Activated naive CD4-positive, alpha-beta T cell treated with anti-CD3 and anti-CD28 coated beads for 36 hours (primary cell): ENCODE data around the gene GIT2. TPM values are rescaled to one million over a fixed set of nuclear protein-coding genes. Genes with fewer than 3 reads are reported as not detected.

ENCODE experiments used
- CTCF ChIA-PET: fragments of 350-600 bp; sonication (Branson Sonifier 250); formaldehyde crosslinking; loops from one replicate; lab custom pipeline; 2021; ENCODE audit warnings: antibody characterized with exemption; lab: Charles Lee
- DNase-seq: peaks from one replicate; pipeline ENCODE4 v3.0.0-alpha.2; 2020
- H3K27ac Mint-ChIP-seq: one replicate; pipeline ENCODE4 v1.8.0; 2021; ENCODE audit warnings: mild to moderate bottlenecking, mixed read lengths
- H3K27me3 Mint-ChIP-seq: one replicate; pipeline ENCODE4 v1.8.0; 2021; ENCODE audit warnings: low read depth, mixed read lengths
- H3K36me3 Mint-ChIP-seq: one replicate; pipeline ENCODE4 v1.8.0; 2021; ENCODE audit warnings: low read depth, mixed read lengths
- H3K4me1 Mint-ChIP-seq: one replicate; pipeline ENCODE4 v1.8.0; 2021; ENCODE audit warnings: low read depth, mixed read lengths
- H3K4me3 Mint-ChIP-seq: one replicate; pipeline ENCODE4 v1.8.0; 2021; ENCODE audit warnings: mild to moderate bottlenecking, moderate library complexity, mixed read lengths
- H3K9me3 Mint-ChIP-seq: one replicate; pipeline ENCODE4 v1.8.0; 2021; ENCODE audit warnings: mixed read lengths
- intact Hi-C: fragments of 100-400 bp; cut with micrococcal nuclease; formaldehyde crosslinking; loops from one replicate; pipeline ENCODE4 v1.15.1; 2023
- total RNA-seq, 2 experiments: library from RNA; stranded (reverse); gene quantifications; one replicate each; pipeline ENCODE4 v1.2.3, GENCODE V29; 2021

GIT2 gene
- total RNA-seq, 2 experiments from 2014 or later: 40.2 to 41.6 TPM

DNA sequence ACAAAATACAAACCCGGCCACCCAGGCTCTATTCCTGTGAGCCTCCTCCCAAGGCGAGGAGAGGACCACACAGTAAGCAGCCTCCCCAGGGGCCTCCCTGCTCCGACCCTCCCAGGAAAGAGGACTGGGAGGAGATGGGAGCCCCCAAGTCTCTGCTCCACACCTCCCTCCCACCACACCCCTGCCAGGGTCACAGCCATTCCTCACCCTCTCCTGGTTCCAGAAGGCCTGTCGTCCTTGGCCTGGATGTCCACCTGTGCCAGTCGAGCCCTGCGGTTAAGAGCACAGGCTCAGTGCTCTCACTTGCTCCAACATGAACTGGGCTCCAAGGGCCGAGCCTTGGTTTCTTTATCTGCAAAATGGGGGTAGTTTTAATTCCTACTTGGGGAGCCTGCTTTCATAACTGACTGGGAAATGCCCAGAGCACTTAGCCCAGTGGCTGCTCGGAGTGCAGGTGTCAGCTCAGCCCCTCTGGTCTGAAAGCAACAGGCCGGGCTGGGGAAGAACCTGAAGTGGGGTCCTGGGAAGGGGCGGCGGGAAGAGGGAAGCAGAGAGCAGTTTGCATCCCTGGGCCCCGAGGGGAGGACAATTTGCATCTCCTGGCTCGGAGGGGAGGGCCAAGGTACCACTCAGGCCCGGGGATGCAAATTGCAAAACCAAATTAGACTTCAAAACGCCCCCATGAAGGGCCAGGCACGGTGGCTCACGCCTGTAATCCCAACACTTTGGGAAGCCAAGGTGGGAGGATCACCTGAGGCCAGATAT, 72.5 kb downstream of the GIT2 start:
- H3K27ac Mint-ChIP-seq: no peak overlapping the region
- H3K27me3 Mint-ChIP-seq: no peaks in the 10 kb centered on the region
- no peak for DNase-seq
- H3K4me1 Mint-ChIP-seq: no peaks in the 10 kb centered on the region
- peaks cover 18% of the 10 kb centered on the region for H3K36me3 Mint-ChIP-seq
- intact Hi-C loops: no loop called here
- no peaks in the 10 kb centered on the region for H3K9me3 Mint-ChIP-seq
- H3K4me3 Mint-ChIP-seq: no peak overlapping the region
- CTCF ChIA-PET: no interaction called here

DNA sequence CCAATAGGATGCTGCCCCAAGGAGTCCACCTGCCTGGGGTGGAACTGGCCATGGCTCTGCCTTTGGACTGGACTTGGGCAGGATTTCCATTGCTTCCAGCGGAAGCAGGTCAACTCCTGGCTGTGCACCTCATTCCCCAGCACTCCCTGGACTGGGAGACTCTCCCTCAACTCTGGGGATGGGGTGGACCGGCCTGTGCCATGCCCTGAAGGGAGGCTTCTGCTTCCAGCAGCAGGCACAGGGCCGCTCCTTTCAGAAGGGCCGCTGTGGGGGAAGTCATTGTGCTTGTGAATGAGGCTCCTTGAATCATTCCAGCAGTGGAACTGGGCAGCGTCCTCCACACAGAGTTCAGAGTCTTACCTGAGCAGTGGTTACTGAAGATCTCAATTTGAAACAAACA, 73.1 kb downstream of the GIT2 start:
- H3K27me3 Mint-ChIP-seq: no peaks in the 10 kb centered on the region
- H3K9me3 Mint-ChIP-seq: no peaks in the 10 kb centered on the region
- DNase-seq: no peak
- H3K4me1 Mint-ChIP-seq: no peaks in the 10 kb centered on the region
- CTCF ChIA-PET: no interaction called here
- peaks cover 18% of the 10 kb centered on the region for H3K36me3 Mint-ChIP-seq
- H3K27ac Mint-ChIP-seq: no peak overlapping the region
- no peak overlapping the region for H3K4me3 Mint-ChIP-seq
- intact Hi-C loops: no loop called here

DNA sequence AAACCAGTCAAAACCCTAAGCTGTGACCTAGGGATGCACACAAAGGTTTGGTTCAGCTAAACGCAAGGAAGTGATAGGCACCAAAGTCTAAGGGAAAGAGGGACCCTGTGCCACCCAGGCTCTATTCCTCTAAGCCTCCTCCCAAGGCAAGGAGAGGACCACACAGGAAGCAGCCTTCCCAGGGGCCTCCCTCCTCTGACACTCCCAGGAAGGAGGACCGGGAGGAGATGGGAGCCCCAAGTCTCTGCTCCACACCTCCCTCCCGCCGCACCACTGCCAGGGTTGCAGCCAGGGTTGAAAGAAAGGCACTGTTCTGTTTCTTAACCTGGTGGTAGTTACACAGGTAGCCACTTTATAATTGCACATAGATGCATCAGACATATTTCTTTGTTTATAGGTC, 74.2 kb downstream of the GIT2 start:
- CTCF ChIA-PET: interaction anchor here (0.6 kb wide), 2 partner anchors 73 to 403 kb away, joined by 3 read pairs; no protein-coding TSS in a partner anchor
- no peak overlapping the region for H3K4me3 Mint-ChIP-seq
- H3K9me3 Mint-ChIP-seq: no peaks in the 10 kb centered on the region
- intact Hi-C loops: no loop called here
- no peaks in the 10 kb centered on the region for H3K4me1 Mint-ChIP-seq
- peaks cover 19% of the 10 kb centered on the region for H3K36me3 Mint-ChIP-seq
- H3K27me3 Mint-ChIP-seq: no peaks in the 10 kb centered on the region
- no peak for DNase-seq
- H3K27ac Mint-ChIP-seq: no peak overlapping the region

DNA sequence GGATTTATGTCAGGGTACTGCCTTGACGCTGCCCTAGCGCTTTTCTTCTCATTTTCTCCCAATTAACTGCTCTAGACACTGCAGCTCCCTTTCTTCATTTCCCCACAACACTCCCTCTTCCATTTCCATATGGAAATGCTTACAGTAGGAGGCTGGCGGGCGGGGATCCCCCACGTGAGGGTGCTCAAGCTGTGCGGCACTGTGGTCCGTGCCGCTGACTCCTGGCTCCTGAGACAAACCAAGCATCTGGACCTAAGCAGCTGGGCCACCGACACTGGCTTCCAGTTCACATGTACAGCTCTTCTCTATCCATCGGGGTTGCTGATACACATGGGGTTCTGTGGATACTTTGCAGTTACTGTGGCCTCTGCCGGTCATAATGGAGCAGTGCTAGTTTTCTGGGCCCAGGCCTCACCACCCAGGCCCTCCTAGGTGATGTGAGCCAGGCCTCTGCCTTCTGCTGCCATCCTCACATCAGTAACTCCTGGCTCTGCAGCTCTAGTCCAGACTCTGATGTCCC, 75.8 kb downstream of the GIT2 start:
- DNase-seq: no peak
- intact Hi-C loops: no loop called here
- Mint-ChIP-seq H3K36me3 (peaks cover 20% of the 10 kb centered on the region), H3K9me3 (no peaks in the 10 kb centered on the region), H3K4me3 (no peak overlapping the region), H3K27me3 (no peaks in the 10 kb centered on the region), H3K4me1 (no peaks in the 10 kb centered on the region), H3K27ac (no peak overlapping the region)
- CTCF ChIA-PET: no interaction called here

DNA sequence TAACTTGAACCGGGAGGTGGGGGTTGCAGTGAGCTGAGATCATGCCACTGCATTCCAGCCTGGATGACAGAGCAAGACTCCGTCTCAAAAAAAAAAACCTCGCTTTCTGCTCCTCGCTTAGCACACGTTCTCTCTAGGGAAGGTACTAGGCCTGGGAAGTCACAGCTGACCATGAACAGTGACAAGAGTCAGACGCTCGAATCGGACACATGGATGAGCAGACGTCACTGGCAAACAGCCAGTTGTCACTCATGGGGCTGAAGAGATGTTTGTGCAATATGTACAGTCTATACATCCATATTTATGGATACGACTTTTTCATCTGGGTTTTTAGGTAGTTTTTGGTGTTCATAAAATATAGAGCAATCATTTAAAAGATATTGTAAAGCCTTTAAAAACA, 76.7 kb downstream of the GIT2 start:
- intact Hi-C loops: no loop called here
- Mint-ChIP-seq H3K27me3 (no peaks in the 10 kb centered on the region), H3K4me1 (no peaks in the 10 kb centered on the region), H3K9me3 (no peaks in the 10 kb centered on the region), H3K27ac (no peak overlapping the region), H3K36me3 (peaks cover 27% of the 10 kb centered on the region), H3K4me3 (no peak overlapping the region)
- CTCF ChIA-PET: no interaction called here
- no peak for DNase-seq

DNA sequence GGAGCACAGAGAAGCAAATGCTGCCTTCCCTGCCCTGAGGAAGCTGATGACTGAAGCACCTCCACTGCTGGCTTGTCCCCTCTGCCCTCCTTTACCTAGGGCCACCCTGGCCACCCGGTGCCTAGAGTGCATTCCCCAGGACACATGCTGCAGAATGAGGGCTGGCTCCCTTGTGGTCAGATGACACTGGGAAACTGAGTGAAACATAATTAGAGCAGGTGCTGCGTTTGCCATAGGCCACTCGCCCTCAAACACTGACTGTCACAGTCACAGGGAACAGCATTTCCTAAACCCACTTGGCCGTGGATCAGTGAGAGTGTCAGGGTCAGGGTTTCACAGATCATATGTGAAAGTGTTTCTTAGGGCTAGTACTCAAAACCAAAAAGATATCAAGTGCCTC, 80.1 kb downstream of the GIT2 start:
- H3K27ac Mint-ChIP-seq: no peak overlapping the region

DNA sequence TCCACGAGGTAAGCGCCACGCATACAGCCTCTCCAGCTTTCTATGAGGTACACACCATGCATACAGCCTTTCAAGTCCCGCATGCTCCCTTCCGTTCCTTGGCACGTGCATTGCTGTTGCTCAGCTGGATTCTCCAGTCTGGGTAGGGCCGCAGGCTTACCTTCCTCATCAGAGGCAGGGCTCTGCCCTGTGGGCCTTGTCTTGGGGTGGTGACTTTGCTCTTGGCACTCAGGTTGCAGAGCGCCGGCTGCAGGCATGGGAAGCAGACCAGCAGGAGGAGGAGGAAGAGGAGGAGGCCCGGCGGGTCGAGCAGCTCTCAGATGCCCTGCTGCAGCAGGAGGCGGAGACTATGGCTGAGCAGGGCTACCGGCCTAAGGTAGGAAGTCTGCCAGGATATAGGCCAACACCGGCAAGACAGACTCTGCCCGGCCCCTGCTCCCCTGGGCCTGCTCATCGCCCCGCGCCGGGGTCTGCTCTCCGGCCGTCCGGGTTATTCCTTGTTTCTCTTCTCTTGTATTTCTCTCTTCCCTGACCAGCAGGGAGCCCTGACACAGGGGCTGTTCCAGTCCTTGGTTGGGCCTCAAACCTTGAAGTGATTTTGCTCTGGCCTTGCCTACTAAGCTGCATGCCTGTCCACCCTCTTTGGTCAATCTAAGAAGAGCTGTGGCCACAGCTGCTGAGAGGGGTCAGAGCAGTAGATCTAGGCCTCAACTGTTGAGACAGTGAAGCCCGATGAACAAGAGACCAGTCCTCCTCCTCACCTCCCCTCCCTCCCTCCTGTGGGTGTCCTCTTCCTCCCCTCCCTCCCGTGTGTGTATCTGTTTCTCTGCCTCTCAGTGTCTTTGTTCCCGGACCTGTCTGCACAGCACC, 80.8 kb downstream of the GIT2 start:
- Mint-ChIP-seq H3K4me3 (no peak overlapping the region), H3K27me3 (no peaks in the 10 kb centered on the region), H3K27ac (no peak overlapping the region), H3K9me3 (no peaks in the 10 kb centered on the region), H3K4me1 (no peaks in the 10 kb centered on the region), H3K36me3 (peaks cover 28% of the 10 kb centered on the region)
- CTCF ChIA-PET: interaction anchor here (0.5 to 1.4 kb wide), 3 partner anchors 13 to 570 kb away, joined by 3 to 5 read pairs (median 3); no protein-coding TSS in a partner anchor
- intact Hi-C loops: no loop called here
- DNase-seq: no peak

More for the DNA sequence above, 80.1 kb downstream of the GIT2 start:
- no peak for DNase-seq
- Mint-ChIP-seq H3K36me3 (peaks cover 30% of the 10 kb centered on the region), H3K9me3 (no peaks in the 10 kb centered on the region), H3K4me3 (no peak overlapping the region), H3K4me1 (no peaks in the 10 kb centered on the region), H3K27me3 (no peaks in the 10 kb centered on the region)
- intact Hi-C loops: no loop called here
- CTCF ChIA-PET: interaction anchor here (0.6 to 1.4 kb wide), 2 partner anchors 12 to 571 kb away, joined by 3 to 5 read pairs; no protein-coding TSS in a partner anchor

DNA sequence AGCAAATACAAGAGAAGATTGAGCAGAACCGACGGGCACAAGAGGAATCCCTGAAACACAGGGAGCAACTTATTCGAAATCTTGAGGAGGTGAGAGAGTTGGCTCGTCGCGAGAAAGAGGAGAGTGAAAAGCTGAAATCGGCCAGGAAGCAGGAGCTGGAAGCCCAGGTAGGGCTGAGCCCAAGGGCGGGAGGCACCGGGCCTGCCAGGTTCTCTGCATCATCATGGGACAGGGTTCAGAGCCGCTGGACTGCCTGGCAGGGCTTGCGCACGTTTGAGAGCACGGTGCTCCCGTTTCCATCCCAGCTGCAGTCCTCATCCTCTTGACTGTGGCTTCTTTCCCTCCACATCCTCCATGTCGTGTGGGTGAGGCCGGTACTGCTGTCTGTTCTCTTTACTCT, 81.7 kb downstream of the GIT2 start:
- H3K27ac Mint-ChIP-seq: no peak overlapping the region
- CTCF ChIA-PET: interaction anchor here (0.5 kb wide), 1 partner anchor 549 kb away, joined by 3 read pairs; no protein-coding TSS in a partner anchor

DNA sequence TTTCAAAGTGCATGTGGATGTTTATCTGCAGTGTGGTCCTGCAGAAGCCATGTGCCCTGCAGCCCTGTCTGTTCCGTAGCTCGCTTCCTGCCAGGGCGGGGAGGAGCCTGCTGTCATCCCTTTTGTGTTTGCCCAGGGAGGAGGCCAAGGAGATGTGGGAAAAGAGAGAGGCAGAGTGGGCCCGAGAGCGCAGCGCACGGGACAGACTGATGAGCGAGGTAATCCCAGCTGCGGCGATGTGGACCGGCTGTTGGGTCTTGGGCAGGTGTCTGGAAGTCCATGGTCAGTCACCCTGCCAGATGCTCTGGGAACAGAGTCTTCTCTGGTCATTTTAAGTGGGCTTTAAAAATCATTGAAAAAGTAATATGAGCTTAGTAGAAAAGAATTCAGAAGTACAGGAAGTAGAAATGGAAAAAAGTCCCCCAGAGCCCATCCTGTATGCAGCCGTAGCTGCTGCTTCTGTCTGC, 83.3 kb downstream of the GIT2 start:
- H3K36me3 Mint-ChIP-seq: peaks cover 33% of the 10 kb centered on the region
- H3K4me1 Mint-ChIP-seq: no peaks in the 10 kb centered on the region
- peak overlapping the region; percentile 36 for H3K27ac Mint-ChIP-seq
- H3K4me3 Mint-ChIP-seq: no peak overlapping the region
- intact Hi-C loops: no loop called here
- H3K27me3 Mint-ChIP-seq: no peaks in the 10 kb centered on the region
- CTCF ChIA-PET: interaction anchor here (1.1 kb wide), 1 partner anchor 67 kb away, joined by 4 read pairs; no protein-coding TSS in a partner anchor
- DNase-seq: no peak
- no peaks in the 10 kb centered on the region for H3K9me3 Mint-ChIP-seq

More for the DNA sequence above, 81.7 kb downstream of the GIT2 start:
- Mint-ChIP-seq H3K4me3 (no peak overlapping the region), H3K9me3 (no peaks in the 10 kb centered on the region), H3K36me3 (peaks cover 29% of the 10 kb centered on the region), H3K27me3 (no peaks in the 10 kb centered on the region), H3K4me1 (no peaks in the 10 kb centered on the region)
- no peak for DNase-seq
- intact Hi-C loops: no loop called here

DNA sequence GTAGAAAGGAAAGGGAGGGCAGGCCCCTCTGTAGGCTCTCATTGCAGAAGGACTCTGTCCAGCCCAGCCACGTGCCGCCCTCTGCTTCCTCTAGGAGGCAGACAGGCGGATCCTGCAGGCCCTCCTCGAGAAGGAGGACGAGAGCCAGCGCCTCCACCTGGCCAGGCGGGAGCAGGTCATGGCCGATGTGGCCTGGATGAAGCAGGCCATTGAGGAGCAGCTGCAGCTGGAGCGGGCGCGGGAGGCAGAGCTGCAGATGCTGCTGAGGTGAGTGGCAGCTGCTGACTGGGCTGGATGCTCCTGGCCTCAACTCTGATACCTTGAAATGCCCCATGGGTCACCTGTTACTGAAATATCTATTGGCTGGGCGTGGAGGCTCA, 85.2 kb downstream of the GIT2 start:
- Mint-ChIP-seq H3K4me3 (no peak overlapping the region), H3K9me3 (no peaks in the 10 kb centered on the region), H3K27me3 (no peaks in the 10 kb centered on the region), H3K4me1 (no peaks in the 10 kb centered on the region), H3K36me3 (peaks cover 39% of the 10 kb centered on the region), H3K27ac (no peak overlapping the region)
- DNase-seq: peak; percentile 23
- intact Hi-C loops: no loop called here
- CTCF ChIA-PET: interaction anchor here (1.1 to 1.3 kb wide), 2 partner anchors 12 to 32 kb away, joined by 4 read pairs; no protein-coding TSS in a partner anchor

DNA sequence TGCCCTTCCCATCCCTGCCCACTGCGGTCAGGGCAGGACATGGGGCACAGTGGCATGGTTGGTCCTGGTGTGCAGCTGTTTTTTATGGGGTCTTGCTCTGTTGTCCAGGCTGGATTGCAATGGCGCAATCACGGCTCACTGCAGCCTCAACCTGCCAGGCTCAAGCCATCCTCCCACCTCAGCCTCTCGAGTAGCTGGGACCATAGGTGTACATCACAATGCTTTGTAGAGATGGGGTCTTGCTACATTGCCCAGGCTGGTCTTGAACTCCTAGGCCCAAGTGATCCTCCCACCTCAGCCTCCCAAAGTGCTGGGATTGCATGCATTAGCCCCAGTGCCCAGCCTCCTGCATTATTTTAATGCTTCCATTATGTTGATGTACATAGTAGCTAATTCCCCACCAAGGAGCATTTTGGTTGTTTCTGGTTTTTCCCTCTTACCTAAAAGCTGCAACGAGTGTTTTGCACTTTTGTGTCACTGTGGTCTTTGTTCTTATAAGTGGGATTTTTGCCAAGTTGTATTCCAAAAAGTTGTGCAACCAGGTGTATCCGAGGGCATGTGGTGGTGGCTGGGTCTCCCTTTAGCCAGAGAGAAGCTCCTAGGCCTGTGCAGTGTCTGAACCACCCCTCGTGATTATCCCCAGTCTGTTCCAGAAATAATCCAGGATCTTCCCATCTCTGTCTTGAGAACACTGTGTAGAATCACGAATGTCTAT, 85.8 kb downstream of the GIT2 start:
- H3K27me3 Mint-ChIP-seq: no peaks in the 10 kb centered on the region
- no peaks in the 10 kb centered on the region for H3K9me3 Mint-ChIP-seq
- H3K27ac Mint-ChIP-seq: no peak overlapping the region
- no peak for DNase-seq
- no peaks in the 10 kb centered on the region for H3K4me1 Mint-ChIP-seq
- CTCF ChIA-PET: interaction anchor here (1.1 to 1.3 kb wide), 3 partner anchors 11 to 65 kb away, joined by 4 read pairs; no protein-coding TSS in a partner anchor
- H3K36me3 Mint-ChIP-seq: peaks cover 42% of the 10 kb centered on the region
- H3K4me3 Mint-ChIP-seq: no peak overlapping the region
- intact Hi-C loops: no loop called here
